ENCODE data around the gene SETD1A. TPM values are rescaled to one million over a fixed set of nuclear protein-coding genes. Genes with fewer than 3 reads are reported as not detected.

SETD1A gene
- total and polyA plus RNA-seq, 2 donors from 2014 or later, result 4.8 to 18.8 TPM

GRCh38 chr16:30927789-30928378 is 29.7 kb upstream of the SETD1A start:
- Histone ChIP-seq H3K9me3 (ENCODE audit: control insufficient read depth in 2 of 3, insufficient read depth in 1 of 3, low read length in 3 of 3) (no peaks in the 10 kb centered on the region), H3K9ac (ENCODE audit: low read length in 3 of 3) (no peak overlapping the region), H3K4me1 (ENCODE audit: control insufficient read depth in 2 of 3, insufficient read depth in 2 of 3, low read depth in 1 of 3, low read length in 3 of 3) (peaks cover 0 to 4% (median 0%) of the 10 kb centered on the region in 3 donors), H3K36me3 (ENCODE audit: control insufficient read depth in 2 of 3, insufficient read depth in 3 of 3, low read length in 3 of 3) (peaks cover 2 to 15% (median 9%) of the 10 kb centered on the region in 3 donors), H3K27ac (ENCODE audit: low read depth in 2 of 2, low read length in 2 of 2) (no peak overlapping the region), H3K27me3 (ENCODE audit: control insufficient read depth, insufficient read depth, low read length) (no peaks in the 10 kb centered on the region), H3K4me3 (ENCODE audit: low read length in 3 of 3) (no peak overlapping the region)
- no peak for TF ChIP-seq CTCF (IDR thresholded peaks at IDR 0.05; ENCODE audit: borderline replicate concordance, extremely low read depth, insufficient read depth)
- DNase-seq, result peak; percentile 87 to 95 (median 93)
- intact Hi-C loops (cut with DNase I), result no loop called here
- FAIRE-seq, result no peak

DNA sequence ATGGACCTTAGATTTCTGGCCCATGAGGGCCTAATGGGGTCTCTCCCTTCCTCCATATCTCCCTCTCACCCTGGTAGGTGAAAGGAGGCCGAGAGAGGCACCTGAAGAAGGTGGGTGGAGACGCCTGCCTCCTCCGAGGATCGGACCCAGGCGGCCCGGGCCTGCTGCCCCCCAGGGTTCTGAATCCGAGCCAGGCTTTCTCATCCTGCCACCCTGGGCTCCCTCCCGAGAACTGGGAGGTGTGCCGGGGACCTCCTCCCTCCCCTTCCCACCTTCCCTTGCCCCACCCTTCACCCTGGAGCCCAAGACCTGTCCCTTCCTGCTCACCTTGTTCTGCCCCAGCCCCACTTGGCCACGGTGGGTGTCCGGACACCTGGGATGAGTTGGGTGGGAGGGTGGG is 29.2 kb upstream of the SETD1A start:
- peaks cover 2 to 15% (median 9%) of the 10 kb centered on the region in 3 donors for H3K36me3 ChIP-seq (ENCODE audit: control insufficient read depth in 2 of 3, insufficient read depth in 3 of 3, low read length in 3 of 3)

DNA sequence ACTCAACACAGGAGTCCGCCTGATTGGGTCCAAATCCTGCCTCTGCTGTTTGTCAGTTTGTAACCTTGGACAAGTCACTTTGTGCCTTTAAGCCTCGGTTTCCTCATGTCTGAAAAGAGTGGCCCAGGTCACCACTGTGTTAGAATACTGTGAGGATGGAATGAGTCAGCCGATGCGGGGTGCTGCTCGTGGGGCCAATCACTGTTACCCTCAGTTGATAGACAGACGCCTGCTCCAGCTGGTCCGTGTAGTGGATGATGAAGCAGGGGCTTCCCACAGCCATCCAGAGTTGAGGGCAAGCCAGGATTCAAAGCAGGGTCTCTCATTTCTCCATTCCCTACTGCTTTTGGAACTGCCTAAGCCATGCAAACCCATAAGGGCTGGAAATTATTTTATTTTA is 28.4 kb upstream of the SETD1A start:
- TF ChIP-seq CTCF (IDR thresholded peaks at IDR 0.05; ENCODE audit: borderline replicate concordance, extremely low read depth, insufficient read depth), result no peak
- intact Hi-C loops (cut with DNase I), result no loop called here
- no peaks in the 10 kb centered on the region for H3K9me3 ChIP-seq (ENCODE audit: control insufficient read depth in 2 of 3, insufficient read depth in 1 of 3, low read length in 3 of 3)
- H3K4me1 ChIP-seq (ENCODE audit: control insufficient read depth in 2 of 3, insufficient read depth in 2 of 3, low read depth in 1 of 3, low read length in 3 of 3), result peaks cover 0 to 4% (median 0%) of the 10 kb centered on the region in 3 donors
- DNase-seq (no peak), FAIRE-seq (no peak)
- peaks cover 2 to 15% (median 9%) of the 10 kb centered on the region in 3 donors for H3K36me3 ChIP-seq (ENCODE audit: control insufficient read depth in 2 of 3, insufficient read depth in 3 of 3, low read length in 3 of 3)
- H3K4me3 ChIP-seq (ENCODE audit: low read length in 3 of 3), result no peak overlapping the region
- H3K27me3 ChIP-seq (ENCODE audit: control insufficient read depth, insufficient read depth, low read length), result no peaks in the 10 kb centered on the region
- no peak overlapping the region for H3K9ac ChIP-seq (ENCODE audit: low read length in 3 of 3)
- H3K27ac ChIP-seq (ENCODE audit: low read depth in 2 of 2, low read length in 2 of 2), result no peak overlapping the region

More for the DNA sequence above, 29.2 kb upstream of the SETD1A start:
- no peak for TF ChIP-seq CTCF (IDR thresholded peaks at IDR 0.05; ENCODE audit: borderline replicate concordance, extremely low read depth, insufficient read depth)
- H3K9ac ChIP-seq (ENCODE audit: low read length in 3 of 3), result no peak overlapping the region
- no peak overlapping the region for H3K4me3 ChIP-seq (ENCODE audit: low read length in 3 of 3)
- intact Hi-C loops (cut with DNase I), result no loop called here
- no peak for FAIRE-seq
- H3K27ac ChIP-seq (ENCODE audit: low read depth in 2 of 2, low read length in 2 of 2), result no peak overlapping the region
- peaks cover 0 to 4% (median 0%) of the 10 kb centered on the region in 3 donors for H3K4me1 ChIP-seq (ENCODE audit: control insufficient read depth in 2 of 3, insufficient read depth in 2 of 3, low read depth in 1 of 3, low read length in 3 of 3)
- H3K9me3 ChIP-seq (ENCODE audit: control insufficient read depth in 2 of 3, insufficient read depth in 1 of 3, low read length in 3 of 3), result no peaks in the 10 kb centered on the region
- no peaks in the 10 kb centered on the region for H3K27me3 ChIP-seq (ENCODE audit: control insufficient read depth, insufficient read depth, low read length)
- no peak for DNase-seq

All from kidney (tissue), 14 donors.